H1 (cell line): ENCODE results near the gene ALG9. TPM values are rescaled to one million over a fixed set of nuclear protein-coding genes. Genes with fewer than 3 reads are reported as not detected.

Experiments used
- CTCF ChIA-PET: fragments of 300-600 bp; sonication (Branson Sonifier 250); formaldehyde crosslinking; loops from one replicate; lab custom pipeline; 2021; ENCODE audit not compliant: partially characterized antibody; lab: Charles Lee
- POLR2A ChIA-PET: fragments of 300-600 bp; sonication (Branson Sonifier 250); formaldehyde crosslinking; loops from one replicate; lab custom pipeline; 2021; ENCODE audit warnings: inconsistent platforms; ENCODE audit not compliant: partially characterized antibody; lab: Charles Lee
- DNase-seq, 2 experiments: peaks; one replicate each; pipeline versions ENCODE4 v3.0.0 to v3.0.0-alpha.2; 2010 to 2022; ENCODE audit warnings: low spot score in 2 of 2, low read depth in 1 of 2, mixed read lengths in 1 of 2
- FAIRE-seq: peaks from 2 replicates; lab custom pipeline; 2011; peaks lifted over from hg19 to GRCh38; lab: Jason Lieb, UNC
- H2AFZ ChIP-seq: 2 replicates; pipeline ENCODE4 v1.8.1; 2012; ENCODE audit warnings: low read length, inconsistent platforms
- H2AK5ac ChIP-seq: 2 replicates; pipeline ENCODE4 v1.6.1; 2013; ENCODE audit warnings: low read depth, low read length
- H2BK120ac ChIP-seq: replicated peaks from 2 replicates; pipeline ENCODE3; 2013; ENCODE audit warnings: low read depth, low read length, inconsistent platforms
- H2BK12ac ChIP-seq: 2 replicates; pipeline ENCODE4 v1.6.1; 2013; ENCODE audit warnings: low read depth, low read length
- H2BK15ac ChIP-seq: 2 replicates; pipeline ENCODE4 v1.6.1; 2013; ENCODE audit warnings: low read length
- H2BK20ac ChIP-seq: 2 replicates; pipeline ENCODE4 v1.6.1; 2013; ENCODE audit warnings: low read length
- H2BK5ac ChIP-seq: 2 replicates; pipeline ENCODE4 v1.6.1; 2013; ENCODE audit warnings: low read depth, low read length
- H3K14ac ChIP-seq: 2 replicates; pipeline ENCODE4 v1.6.1; 2013; ENCODE audit warnings: inconsistent platforms; ENCODE audit not compliant: insufficient read length
- H3K18ac ChIP-seq: 2 replicates; pipeline ENCODE4 v1.6.1; 2013; ENCODE audit warnings: low read length; ENCODE audit errors: extremely low read depth
- H3K23ac ChIP-seq: 2 replicates; pipeline ENCODE4 v1.6.1; 2013; ENCODE audit warnings: inconsistent platforms; ENCODE audit not compliant: insufficient read length
- H3K23me2 ChIP-seq: 2 replicates; pipeline ENCODE4 v1.6.1; 2013; ENCODE audit warnings: low read depth, low read length
- H3K27ac ChIP-seq: 2 replicates; pipeline ENCODE4 v1.6.1; 2011; ENCODE audit warnings: low read depth, low read length, inconsistent platforms
- H3K27me3 ChIP-seq, 4 experiments: replicated peaks in 1 of 4; 1 replicate in 1 of 4; 2 replicates in 3 of 4; pipeline versions ENCODE4 v1.6.1 to v1.8.1; 2011 to 2013; ENCODE audit warnings: low read length in 3 of 4, mild to moderate bottlenecking in 3 of 4, inconsistent platforms in 2 of 4, mixed read lengths in 2 of 4, moderate library complexity in 1 of 4; ENCODE audit not compliant: control insufficient read depth in 3 of 4, insufficient read depth in 3 of 4; ENCODE audit errors: extremely low read depth in 1 of 4
- H3K36me3 ChIP-seq, 4 experiments: 2 replicates each; pipeline versions ENCODE4 v1.6.1 to v1.8.1; 2011 to 2013; ENCODE audit warnings: mild to moderate bottlenecking in 4 of 4, low read length in 3 of 4, moderate library complexity in 2 of 4, control low read depth in 1 of 4, inconsistent platforms in 1 of 4; ENCODE audit not compliant: insufficient read depth in 4 of 4, control insufficient read depth in 2 of 4
- H3K4ac ChIP-seq: replicated peaks from 2 replicates; pipeline ENCODE3; 2013; ENCODE audit warnings: low read length, low read depth, mixed read lengths, inconsistent platforms; ENCODE audit not compliant: insufficient read length
- H3K4me1 ChIP-seq, 4 experiments: replicated peaks in 1 of 4; 1 replicate in 1 of 4; 2 replicates in 3 of 4; pipeline versions ENCODE4 v1.6.1 to v1.8.1; 2011 to 2013; ENCODE audit warnings: low read length in 3 of 4, inconsistent platforms in 2 of 4, mixed read lengths in 1 of 4; ENCODE audit not compliant: insufficient read depth in 4 of 4, control insufficient read depth in 3 of 4
- H3K4me2 ChIP-seq, 2 experiments: 2 replicates each; pipeline versions ENCODE4 v1.6.1 to v1.8.1; 2011 to 2013; ENCODE audit warnings: low read depth in 2 of 2, low read length in 2 of 2, control low read depth in 1 of 2, inconsistent platforms in 1 of 2, mild to moderate bottlenecking in 1 of 2; ENCODE audit not compliant: insufficient read depth in 1 of 2
- H3K4me3 ChIP-seq, 4 experiments: fragments of 200-600, 300-600 bp in 1 of 4; sonication (generic), shearing (Covaris generic), sonication (Bioruptor Twin) in 1 of 4; 2 replicates each; pipeline versions ENCODE4 v1.5.1 to v1.8.1; 2011 to 2016; ENCODE audit warnings: low read length in 4 of 4, low read depth in 3 of 4, control low read depth in 2 of 4, inconsistent platforms in 2 of 4, mild to moderate bottlenecking in 2 of 4, mixed read lengths in 1 of 4, moderate library complexity in 1 of 4; ENCODE audit not compliant: insufficient read depth in 2 of 4; ENCODE audit errors: extremely low read depth in 1 of 4
- H3K56ac ChIP-seq: replicated peaks from 2 replicates; pipeline ENCODE3; 2013; ENCODE audit warnings: low read depth, mild to moderate bottlenecking, mixed read lengths, low read length, inconsistent platforms; ENCODE audit not compliant: insufficient read length
- H3K79me1 ChIP-seq: 2 replicates; pipeline ENCODE4 v1.6.1; 2013; ENCODE audit warnings: low read depth, low read length, control low read depth
- H3K79me2 ChIP-seq, 2 experiments: 2 replicates each; pipeline versions ENCODE4 v1.6.1 to v1.8.1; 2012 to 2013; ENCODE audit warnings: low read length in 2 of 2, mild to moderate bottlenecking in 2 of 2, inconsistent platforms in 1 of 2; ENCODE audit not compliant: insufficient read depth in 2 of 2, control insufficient read depth in 1 of 2
- H3K9ac ChIP-seq, 4 experiments: replicated peaks in 1 of 4; 1 replicate in 1 of 4; 2 replicates in 3 of 4; pipeline versions ENCODE4 v1.6.1 to v1.8.1; 2011 to 2013; ENCODE audit warnings: low read depth in 3 of 4, low read length in 3 of 4, control low read depth in 2 of 4, mild to moderate bottlenecking in 2 of 4, moderate library complexity in 2 of 4, inconsistent platforms in 1 of 4; ENCODE audit errors: extremely low read depth in 1 of 4
- H3K9me3 ChIP-seq, 2 experiments: 2 replicates each; pipeline versions ENCODE4 v1.6.1 to v1.8.1; 2012 to 2013; ENCODE audit warnings: mild to moderate bottlenecking in 2 of 2, moderate library complexity in 2 of 2, control low read depth in 1 of 2, inconsistent platforms in 1 of 2, low read depth in 1 of 2, low read length in 1 of 2, mixed read lengths in 1 of 2; ENCODE audit not compliant: insufficient read depth in 2 of 2
- H4K20me1 ChIP-seq, 2 experiments: replicated peaks in 1 of 2; 2 replicates each; pipeline versions ENCODE3 to v1.8.1; 2011 to 2013; ENCODE audit warnings: inconsistent platforms in 2 of 2, low read length in 2 of 2, mild to moderate bottlenecking in 1 of 2; ENCODE audit not compliant: insufficient read depth in 2 of 2, control insufficient read depth in 1 of 2
- H4K5ac ChIP-seq: 2 replicates; pipeline ENCODE4 v1.6.1; 2013; ENCODE audit warnings: low read length, low read depth, mixed read lengths, inconsistent platforms; ENCODE audit not compliant: insufficient read length
- H4K8ac ChIP-seq: 2 replicates; pipeline ENCODE4 v1.8.0; 2013; ENCODE audit warnings: mild to moderate bottlenecking, moderate library complexity, low read length, inconsistent platforms; ENCODE audit not compliant: insufficient read depth; ENCODE audit errors: extremely low read depth
- H4K91ac ChIP-seq: replicated peaks from 2 replicates; pipeline ENCODE3; 2013; ENCODE audit warnings: low read length, mixed read lengths, inconsistent platforms; ENCODE audit not compliant: insufficient read length
- CEBPB ChIP-seq: IDR thresholded peaks from 2 replicates; pipeline ENCODE4 v1.6.1; 2012; ENCODE audit warnings: low read depth, low read length
- EZH2 ChIP-seq: fragments of 200-600 bp; sonication (generic); IDR thresholded peaks from 2 replicates; pipeline ENCODE4 v1.7.1; 2012; ENCODE audit warnings: low read depth, mild to moderate bottlenecking, moderate library complexity, low read length, inconsistent platforms; ENCODE audit not compliant: severe bottlenecking
- GABPA ChIP-seq: IDR thresholded peaks from 2 replicates; pipeline ENCODE4 v1.6.1; 2011; ENCODE audit warnings: mild to moderate bottlenecking, low read length, moderate library complexity, borderline replicate concordance; ENCODE audit not compliant: insufficient read depth
- JUND ChIP-seq: IDR thresholded peaks from 2 replicates; pipeline ENCODE4 v1.6.1; 2011; ENCODE audit warnings: mild to moderate bottlenecking, improper control_type of control experiment, low read length
- NRF1 ChIP-seq: IDR thresholded peaks from 2 replicates; pipeline ENCODE4 v1.6.1; 2011; ENCODE audit warnings: mild to moderate bottlenecking, low read depth, low read length, improper control_type of control experiment
- PHF8 ChIP-seq: fragments of 200-600 bp; sonication (generic); conservative IDR thresholded peaks from 2 replicates; pipeline ENCODE4 v1.7.1; 2012; ENCODE audit warnings: low read depth, mild to moderate bottlenecking, inconsistent platforms, low read length, moderate library complexity
- POLR2A ChIP-seq, 2 experiments: IDR thresholded peaks; 1 replicate in 1 of 2; 2 replicates in 1 of 2; pipeline ENCODE4 v1.6.1; 2011; ENCODE audit warnings: low read depth in 2 of 2, low read length in 2 of 2, mild to moderate bottlenecking in 2 of 2; ENCODE audit errors: control extremely low read depth in 1 of 2
- SP4 ChIP-seq: IDR thresholded peaks from 2 replicates; pipeline ENCODE4 v1.6.1; 2012; ENCODE audit warnings: low read length, inconsistent platforms
- TAF1 ChIP-seq: IDR thresholded peaks from 2 replicates; pipeline ENCODE4 v1.6.1; 2011; ENCODE audit warnings: mild to moderate bottlenecking, low read depth, low read length
- polyA plus RNA-seq, 7 experiments: library from polyadenylated mRNA; depleted of rRNA in 3 of 7; stranded (reverse) in 5 of 7; unstranded in 2 of 7; fragments of >200 nt in 5 of 7; fragments of 200-250 nt in 2 of 7; gene quantifications; 1 replicate in 5 of 7; 2 replicates in 1 of 7; 4 replicates in 1 of 7; pipeline versions ENCODE4 v1.2.1 to v1.2.3, GENCODE V29; 2011 to 2013; ENCODE audit warnings: missing spikeins in 2 of 7, mixed read lengths in 2 of 7
- total RNA-seq: library from RNA; stranded (reverse); fragmentation: NEBNext Ultra II Directional; extraction: Animal tissue kit (Norgen Biotek cat#: 25700); gene quantifications from 2 replicates; pipeline ENCODE4 v1.2.1, GENCODE V29; 2021
- TF ChIP-seq, protein P1 (sequence below): IDR thresholded peaks from 2 replicates; pipeline ENCODE4 v1.6.1; 2011; ENCODE audit warnings: low read depth, mild to moderate bottlenecking, low read length; ENCODE audit not compliant: insufficient read depth

Gene ALG9
- total and polyA plus RNA-seq, 2 of the 8 experiments (the other 6 are each of a cell fraction or from before 2014, with no cell fraction given): 23.5 to 24.5 TPM

DNA sequence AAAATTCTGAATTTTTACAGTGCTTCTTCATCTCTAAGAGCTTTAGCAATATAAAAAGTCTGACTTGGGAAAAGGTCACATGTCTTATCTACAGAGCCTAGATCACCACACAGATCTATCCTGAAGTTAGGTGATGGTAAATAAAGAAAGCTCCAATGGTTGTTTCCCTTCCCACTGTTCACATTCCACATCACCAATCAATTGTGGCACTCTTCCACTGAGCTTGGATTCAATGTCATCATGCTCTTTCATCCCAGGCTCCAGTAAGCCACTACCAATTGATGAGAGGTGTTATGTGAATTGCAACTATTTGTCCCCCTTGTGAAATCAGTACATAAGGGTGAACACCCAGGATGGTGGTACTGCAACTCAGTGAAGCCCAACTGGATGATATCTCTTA is 47.8 kb downstream of the ALG9 start:
- H2BK15ac ChIP-seq: no peak overlapping the region; the same call in 1 of the 2 replicates
- DNase-seq (no peak), FAIRE-seq (no peak)
- POLR2A ChIA-PET: interaction anchor here (1.4 kb wide), 1 partner anchor 57 kb away, joined by 6 read pairs; the partner anchor contains the start of gene PPP2R1B
- no peak overlapping the region for H2BK12ac ChIP-seq
- 0 out of 4 replicates have a peak overlapping the region, but pooled peaks of 1 of the 2 experiments have one; percentile 47 for H3K4me2 ChIP-seq
- no peaks in the 10 kb centered on the region for H3K9me3 ChIP-seq
- H2AK5ac ChIP-seq: no peak overlapping the region
- no peaks in the 10 kb centered on the region for H3K79me2 ChIP-seq
- no peaks in the 10 kb centered on the region for H3K79me1 ChIP-seq
- H4K20me1 ChIP-seq: no peaks in the 10 kb centered on the region
- no peak overlapping the region for H3K9ac ChIP-seq
- H3K14ac ChIP-seq: no peak overlapping the region
- H4K8ac ChIP-seq: no peak overlapping the region
- no peak overlapping the region for H3K18ac ChIP-seq
- CTCF ChIA-PET: interaction anchor here (0.7 to 3.5 kb wide), 6 partner anchors 9 to 257 kb away, joined by 3 to 12 read pairs (median 4); no protein-coding TSS in a partner anchor
- H4K91ac ChIP-seq: no peak overlapping the region
- TF ChIP-seq PHF8: no peak
- no peak for TF ChIP-seq TAF1
- TF ChIP-seq GABPA: no peak
- TF ChIP-seq SP4: no peak
- no peak for TF ChIP-seq JUND
- TF ChIP-seq NRF1: no peak
- TF ChIP-seq, protein P1, sequence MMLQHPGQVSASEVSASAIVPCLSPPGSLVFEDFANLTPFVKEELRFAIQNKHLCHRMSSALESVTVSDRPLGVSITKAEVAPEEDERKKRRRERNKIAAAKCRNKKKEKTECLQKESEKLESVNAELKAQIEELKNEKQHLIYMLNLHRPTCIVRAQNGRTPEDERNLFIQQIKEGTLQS: no peak
- no peak for TF ChIP-seq POLR2A (IDR thresholded peaks at IDR 0.05; ENCODE audit: control extremely low read depth in 1 of 2, low read depth in 2 of 2, low read length in 2 of 2)
- no peak for TF ChIP-seq CEBPB
- TF ChIP-seq EZH2: no peak
- peaks cover 0 to 5% (median 3%) of the 10 kb centered on the region in 4 experiments; a peak in 3 of 7 replicates for H3K4me1 ChIP-seq
- H3K4ac ChIP-seq: peak overlapping the region; percentile 36
- H2BK5ac ChIP-seq: no peak overlapping the region
- no peak overlapping the region for H3K23ac ChIP-seq
- no peak overlapping the region for H2BK20ac ChIP-seq
- peak overlapping the region in 1 of 4 experiments; percentile 9; a peak in 1 of 8 replicates for H3K4me3 ChIP-seq
- no peak overlapping the region for H3K27ac ChIP-seq
- H3K23me2 ChIP-seq: no peaks in the 10 kb centered on the region
- H3K27me3 ChIP-seq: no peaks in the 10 kb centered on the region
- no peak overlapping the region for H3K56ac ChIP-seq
- no peaks in the 10 kb centered on the region for H3K36me3 ChIP-seq
- no peak overlapping the region for H2BK120ac ChIP-seq
- no peak overlapping the region for H4K5ac ChIP-seq
- no peak overlapping the region for H2AFZ ChIP-seq
